ENCODE results near the gene SPOCK2. TPM values are rescaled to one million over a fixed set of nuclear protein-coding genes. Genes with fewer than 3 reads are reported as not detected.

SPOCK2 gene
- total and polyA plus RNA-seq, 2 of the 13 experiments (the other 11 are each of a cell fraction or from before 2014, with no cell fraction given): 8.6 to 30.6 TPM

DNA sequence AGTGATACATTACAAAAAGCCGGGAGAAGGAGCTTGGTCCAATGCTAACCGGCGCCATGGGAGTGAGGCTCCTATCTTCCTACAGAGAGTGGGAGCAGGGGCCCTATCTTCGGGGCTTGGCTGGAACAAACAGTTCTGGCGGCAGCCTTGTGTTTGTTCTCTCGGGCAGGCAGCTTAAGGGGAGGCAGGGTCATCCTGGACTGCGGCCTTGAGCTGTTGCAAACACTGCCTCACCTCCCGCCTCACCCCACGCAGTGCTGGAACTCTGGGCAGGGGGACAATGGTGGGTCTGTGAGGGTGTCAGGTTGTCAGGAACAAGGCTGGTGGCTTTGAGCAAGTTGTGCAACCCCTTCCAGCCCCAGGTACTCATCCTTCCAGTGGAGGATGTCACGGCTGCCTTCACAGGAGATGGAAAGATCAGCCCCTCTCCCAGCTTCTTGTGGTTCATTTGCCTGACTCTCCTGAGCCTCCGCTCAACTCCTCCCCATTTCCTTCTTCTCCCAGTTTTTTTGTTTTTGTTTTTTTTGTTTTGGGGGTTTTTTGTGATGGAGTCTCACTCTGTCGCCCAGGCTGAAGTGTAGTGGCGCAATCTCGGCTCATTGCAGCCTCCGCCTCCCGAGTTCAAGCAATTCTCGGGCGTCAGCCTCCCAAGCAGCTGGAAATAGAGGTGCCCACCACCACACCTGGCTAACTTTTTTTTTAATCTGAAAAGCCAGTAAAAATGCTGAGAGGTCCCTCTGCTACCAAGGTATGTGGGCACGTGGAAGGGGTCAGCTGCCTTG, 57.4 kb downstream of the SPOCK2 start (continued):
- TF ChIP-seq TARDBP (CRISPR knock-in tag; IDR thresholded peaks at IDR 0.05) (peak; percentile 96), THAP8 (CRISPR knock-in tag; IDR thresholded peaks at IDR 0.05; ENCODE audit: borderline replicate concordance) (no peak), ZNF318 (CRISPR knock-in tag; IDR thresholded peaks at IDR 0.05) (peak; percentile 94), ZNF143 (CRISPR knock-in tag; IDR thresholded peaks at IDR 0.05) (0 out of 2 replicates have a peak, but pooled peaks have one; percentile 26), TOPORS (CRISPR knock-in tag; IDR thresholded peaks at IDR 0.05) (peak; percentile 95), ZBTB38 (CRISPR knock-in tag; IDR thresholded peaks at IDR 0.05) (peak; percentile 90), TCF7L2 (IDR thresholded peaks at IDR 0.05; ENCODE audit: low read depth, low read length) (peak; percentile 36; the same call in 1 of the 2 replicates), POLR2G (IDR thresholded peaks at IDR 0.05; ENCODE audit: low read depth, low read length) (peak; percentile 77), BCL6 (CRISPR knock-in tag; IDR thresholded peaks at IDR 0.05) (peak; percentile 77), ZNF773 (CRISPR knock-in tag; IDR thresholded peaks at IDR 0.05; ENCODE audit: borderline replicate concordance) (no peak), ZNF382 (CRISPR knock-in tag; IDR thresholded peaks at IDR 0.05; ENCODE audit: borderline replicate concordance) (no peak), ZBTB7A (CRISPR knock-in tag; IDR thresholded peaks at IDR 0.05) (peak; percentile 100), GTF3A (CRISPR knock-in tag; conservative IDR thresholded peaks at IDR 0.05) (peak; percentile 80; the same call in 1 of the 2 replicates), PATZ1 (CRISPR knock-in tag; IDR thresholded peaks at IDR 0.05) (peak; percentile 96), SMARCE1 (IDR thresholded peaks at IDR 0.05; ENCODE audit: borderline replicate concordance) (no peak), TAF1 (CRISPR knock-in tag; IDR thresholded peaks at IDR 0.05) (peak; percentile 46), MIER2 (CRISPR knock-in tag; IDR thresholded peaks at IDR 0.05) (peak; percentile 53), NCOA1 (CRISPR knock-in tag; IDR thresholded peaks at IDR 0.05) (peak; percentile 93; the same call in 1 of the 2 replicates), ZNF768 (CRISPR knock-in tag; IDR thresholded peaks at IDR 0.05) (peak; percentile 45; the same call in 1 of the 2 replicates), FOXA3 (CRISPR knock-in tag; IDR thresholded peaks at IDR 0.05) (peak; percentile 89)

Measured in HepG2 (cell line).